Measurements from ENCODE around the gene OR5B12.
"Not testable (repeated sequence)": the region's sequence is repeated elsewhere in the genome, so short reads cannot be mapped to it uniquely, and the experiment has no call there.

Gene OR5B12

GRCh38 chr11:58442136-58442535 lies at the start of gene OR5B12:
TSS of gene OR5B12 (minus strand) at chr11:58442236. CDS start at chr11:58440151, 2,085 bp downstream.
- no peak for DNase-seq

GRCh38 chr11:58490827-58491226 lies 48.8 kb upstream of the OR5B12 start:
- DNase-seq = no peak

DNA sequence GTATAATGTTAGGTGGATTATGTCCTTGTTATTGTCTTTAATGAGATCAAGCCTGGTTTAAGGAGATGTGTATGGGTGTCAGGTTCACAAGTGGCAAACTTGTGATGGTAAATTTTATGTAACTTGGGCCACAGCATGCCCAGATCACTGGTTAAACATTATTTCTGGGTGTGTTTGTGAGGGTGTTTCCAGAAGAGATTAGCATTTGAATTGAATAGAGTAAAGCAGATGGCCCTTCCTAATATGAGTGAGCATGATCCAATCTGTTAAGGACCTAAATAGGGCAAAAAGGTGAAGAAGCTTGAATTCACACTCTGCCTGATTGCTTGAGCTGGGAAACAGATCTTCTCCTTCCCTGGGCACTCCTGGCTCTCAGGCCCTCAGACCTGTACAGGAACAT lies 45.1 kb upstream of the OR5B12 start:
- DNase-seq = no peak

- no peak for DNase-seq
Observed at GRCh38 chr11:58485961-58486360, 43.9 kb upstream of the OR5B12 start.

- no peak for DNase-seq
Observed at GRCh38 chr11:58471892-58472291, 29.9 kb upstream of the OR5B12 start.

DNA sequence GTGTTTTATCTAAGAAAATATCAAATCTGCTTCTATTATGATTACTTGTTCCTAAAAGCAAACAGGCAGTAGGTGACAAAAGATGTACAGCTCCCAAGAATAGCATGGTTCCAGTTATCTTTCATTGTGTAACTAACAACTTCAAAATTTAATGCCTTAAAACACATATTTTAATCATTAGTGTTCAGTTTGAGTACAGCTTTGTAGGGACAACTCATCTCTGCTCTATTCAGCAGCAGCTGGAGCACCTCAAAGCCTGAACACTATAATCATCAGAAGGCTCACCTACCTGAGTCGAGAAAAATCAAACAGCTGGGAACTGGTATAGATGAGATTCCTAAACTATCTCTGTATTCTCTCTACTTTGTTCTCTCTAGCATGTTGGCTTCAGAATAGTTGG lies 24.3 kb upstream of the OR5B12 start:
- DNase-seq = no peak

GRCh38 chr11:58465690-58466089 lies 23.7 kb upstream of the OR5B12 start:
- no peak for DNase-seq

DNA sequence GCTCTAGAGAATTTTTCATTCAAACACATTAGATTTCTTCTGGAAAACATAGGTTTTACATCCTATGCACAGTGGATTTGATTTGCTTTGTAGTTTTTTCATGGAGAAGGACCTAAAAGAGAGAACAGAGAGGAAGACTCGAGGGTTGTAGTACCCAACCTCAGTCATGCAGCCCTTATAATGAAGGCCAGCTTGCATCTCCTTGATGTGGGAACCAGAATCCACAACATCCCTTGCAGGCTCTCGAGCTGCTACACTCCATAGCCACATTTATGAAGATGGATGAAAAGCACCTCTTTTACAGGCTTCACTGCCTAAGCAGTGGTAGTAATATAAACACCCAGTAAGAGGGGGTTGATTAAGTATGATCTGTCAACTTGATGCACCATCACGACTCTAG lies 9.5 kb upstream of the OR5B12 start:
- DNase-seq = no peak

DNA sequence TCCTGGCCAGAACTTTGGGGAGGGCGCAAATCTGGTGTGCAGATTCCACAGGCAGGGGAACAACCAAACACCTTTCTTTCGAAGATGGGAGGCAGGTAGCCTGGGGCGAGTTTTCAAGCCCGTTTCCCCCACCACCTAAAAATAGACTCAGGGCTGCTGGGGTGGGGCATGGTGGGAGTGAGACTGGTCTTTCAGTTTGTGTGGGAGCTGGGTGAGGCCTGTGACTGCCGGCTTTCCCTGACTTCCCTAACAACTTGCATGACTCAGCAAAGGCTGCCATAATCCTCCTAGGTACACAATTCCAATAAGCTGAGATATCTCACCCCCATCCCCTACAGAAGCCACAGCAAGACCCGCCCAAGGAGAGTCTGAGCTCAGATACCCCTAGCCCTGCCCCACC lies 4.3 kb upstream of the OR5B12 start:
- DNase-seq = no peak

GRCh38 chr11:58444300-58444699 lies 2.3 kb upstream of the OR5B12 start:
- no peak for DNase-seq

DNA sequence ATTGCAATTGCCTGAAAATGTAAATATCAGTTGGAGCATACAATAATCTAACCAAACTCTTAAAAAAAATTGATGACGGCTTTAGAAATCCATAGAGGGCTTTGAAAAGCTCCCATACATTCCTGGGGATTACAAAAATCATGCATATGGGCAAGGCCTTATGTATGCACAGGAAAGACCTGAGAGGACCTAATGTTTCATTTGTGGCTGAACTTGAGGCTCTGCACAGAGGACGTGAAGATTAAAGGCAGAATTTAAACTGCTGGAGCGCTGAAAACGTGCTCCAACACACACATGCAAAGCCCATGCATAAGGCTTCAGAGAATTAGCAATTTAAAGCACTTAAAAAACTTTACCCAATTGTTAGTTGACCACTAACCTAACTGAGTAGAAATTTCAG lies 3.5 kb downstream of the OR5B12 start:
- DNase-seq = no peak

- DNase-seq = no peak
Observed at GRCh38 chr11:58434217-58434616, 7.8 kb downstream of the OR5B12 start.

GRCh38 chr11:58433638-58434203 lies 8.3 kb downstream of the OR5B12 start:
- DNase-seq = no peak

DNA sequence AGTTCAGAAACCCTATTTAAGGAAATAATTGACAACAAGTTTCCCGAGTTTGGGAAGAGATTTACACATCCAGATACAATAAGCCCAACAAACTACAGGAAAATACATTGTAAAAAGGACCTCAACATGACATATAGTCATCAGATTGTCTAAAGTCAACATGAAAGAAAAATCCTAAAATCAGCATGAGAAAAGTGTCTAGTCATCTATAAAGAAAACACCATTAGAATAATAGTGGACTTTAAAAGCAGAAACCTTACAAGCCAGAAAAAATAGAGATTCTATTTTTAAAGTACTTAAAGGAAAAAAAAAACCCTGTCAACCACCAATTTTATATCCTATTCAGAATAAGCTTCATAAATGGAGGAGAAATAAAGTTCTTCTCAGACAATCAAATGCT lies 12.8 kb downstream of the OR5B12 start:
- DNase-seq = no peak

DNA sequence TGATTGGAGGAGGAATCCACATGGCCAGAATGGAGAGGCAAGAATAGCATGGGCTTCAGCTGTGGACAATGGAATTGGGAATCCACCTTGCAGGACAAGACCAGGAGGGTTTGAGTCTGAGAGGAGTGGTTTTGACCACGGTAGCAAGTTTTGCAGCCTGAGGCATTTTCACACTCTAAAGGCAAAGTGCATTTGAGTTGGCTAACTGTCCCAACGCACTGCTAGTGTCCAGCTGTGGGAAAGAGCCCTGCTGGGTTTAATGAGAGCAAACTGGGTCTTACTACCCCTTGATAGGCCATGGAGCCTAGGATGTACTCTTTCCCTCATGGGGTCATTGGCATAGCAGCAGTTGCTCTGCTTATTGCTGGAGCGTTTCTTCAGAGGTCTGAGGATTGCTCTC lies 14.0 kb downstream of the OR5B12 start, which contains the start of gene OR5B2:
Gene OR5B2 (minus strand): TSS at position 101 of the 400 bp plus-strand sequence. CDS start 4,860 bp downstream, outside the sequence.
- DNase-seq = no peak

GRCh38 chr11:58406774-58407173 lies 35.3 kb downstream of the OR5B12 start, which contains the start of gene OR5B3:
TSS of gene OR5B3 (minus strand) at chr11:58406874. CDS start at chr11:58403409, 3,465 bp downstream.
- DNase-seq = no peak

DNA sequence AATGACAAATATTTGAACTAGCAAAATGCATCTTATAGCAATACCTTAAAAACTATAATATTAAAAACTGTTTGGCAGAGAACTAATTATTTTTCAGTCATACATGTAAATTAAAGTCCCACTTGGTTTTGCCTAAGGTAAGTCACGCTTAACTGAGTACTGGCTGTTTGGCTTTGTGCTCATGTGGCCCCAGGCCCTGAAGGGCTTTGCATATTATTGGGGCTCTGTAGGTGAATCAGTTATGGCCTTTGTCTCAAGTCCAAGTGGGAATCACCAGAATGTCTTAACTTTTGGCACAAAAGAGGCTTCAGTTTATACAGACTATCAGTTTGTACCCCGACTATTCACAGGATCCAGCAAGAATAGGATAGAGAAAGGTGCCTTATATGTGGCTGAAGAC lies 42.4 kb downstream of the OR5B12 start:
- not testable (repeated sequence) for DNase-seq

GRCh38 chr11:58395581-58395980 lies 46.5 kb downstream of the OR5B12 start:
- no peak for DNase-seq

DNA sequence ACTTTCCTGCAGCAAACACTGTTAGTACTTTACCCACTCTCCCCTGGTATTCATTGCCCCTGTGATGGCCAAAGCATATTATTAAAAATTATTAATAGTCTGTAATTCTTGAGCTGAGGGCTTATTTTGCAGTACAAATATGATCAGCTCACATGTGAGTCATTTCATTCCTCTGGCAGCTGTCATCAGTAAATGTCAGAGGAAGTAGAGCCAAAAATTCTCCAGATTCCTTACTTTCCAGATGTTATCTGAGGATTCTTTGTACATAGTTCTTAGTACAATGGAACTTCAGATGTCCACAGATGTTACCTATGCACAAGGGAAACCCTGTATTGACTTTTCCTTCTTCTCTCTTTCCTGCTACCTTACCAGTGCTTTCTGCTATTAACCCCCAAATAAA lies 47.8 kb downstream of the OR5B12 start:
- DNase-seq = no peak

DNA sequence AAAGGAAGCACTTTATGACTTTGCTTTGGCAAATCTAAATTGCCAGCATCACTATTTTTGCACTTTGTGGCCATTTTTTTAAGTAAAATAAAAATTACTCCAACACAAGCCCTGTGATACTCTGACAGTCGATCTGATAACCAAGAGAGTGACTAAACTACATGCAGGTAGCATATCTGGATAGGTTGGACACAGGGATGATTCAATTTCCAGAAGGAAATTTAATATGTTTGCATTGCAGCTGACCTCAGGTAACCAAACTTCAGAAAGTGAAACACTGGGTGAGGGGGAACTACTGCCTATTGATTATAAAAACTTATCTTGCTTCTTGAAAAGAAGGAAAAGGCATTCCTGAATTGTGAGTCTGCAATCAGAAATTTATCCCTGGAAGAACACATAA lies 49.3 kb downstream of the OR5B12 start:
- DNase-seq = no peak

DNA sequence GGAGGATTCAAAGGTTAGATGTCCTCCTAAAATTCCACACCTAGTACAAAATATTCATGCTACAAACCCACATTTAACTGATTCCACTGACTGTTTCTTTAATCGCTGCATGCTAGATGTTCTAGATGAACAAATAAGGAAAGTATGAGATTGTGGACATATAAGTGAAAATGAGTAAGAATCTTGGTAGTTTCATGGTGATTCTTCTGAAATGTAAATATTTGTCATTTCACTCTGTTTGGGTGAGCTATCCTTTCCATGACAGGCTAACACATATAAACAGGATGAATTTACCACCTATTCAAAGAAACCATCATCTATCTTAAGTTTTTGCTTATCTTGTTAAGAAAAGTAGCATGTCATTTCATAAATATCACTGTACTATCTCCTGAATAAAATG lies 50.2 kb downstream of the OR5B12 start:
- DNase-seq = no peak

- DNase-seq = no peak
Observed at GRCh38 chr11:58390551-58391063, 51.4 kb downstream of the OR5B12 start.

All from NCI-H446 treated with DMSO at 0.1 percent for 48 hours (cell line).